ENCODE measurements around the gene MYH13.
"Not testable (repeated sequence)": the region's sequence is repeated elsewhere in the genome, so short reads cannot be mapped to it uniquely, and the experiment has no call there.

MYH13 gene

DNA sequence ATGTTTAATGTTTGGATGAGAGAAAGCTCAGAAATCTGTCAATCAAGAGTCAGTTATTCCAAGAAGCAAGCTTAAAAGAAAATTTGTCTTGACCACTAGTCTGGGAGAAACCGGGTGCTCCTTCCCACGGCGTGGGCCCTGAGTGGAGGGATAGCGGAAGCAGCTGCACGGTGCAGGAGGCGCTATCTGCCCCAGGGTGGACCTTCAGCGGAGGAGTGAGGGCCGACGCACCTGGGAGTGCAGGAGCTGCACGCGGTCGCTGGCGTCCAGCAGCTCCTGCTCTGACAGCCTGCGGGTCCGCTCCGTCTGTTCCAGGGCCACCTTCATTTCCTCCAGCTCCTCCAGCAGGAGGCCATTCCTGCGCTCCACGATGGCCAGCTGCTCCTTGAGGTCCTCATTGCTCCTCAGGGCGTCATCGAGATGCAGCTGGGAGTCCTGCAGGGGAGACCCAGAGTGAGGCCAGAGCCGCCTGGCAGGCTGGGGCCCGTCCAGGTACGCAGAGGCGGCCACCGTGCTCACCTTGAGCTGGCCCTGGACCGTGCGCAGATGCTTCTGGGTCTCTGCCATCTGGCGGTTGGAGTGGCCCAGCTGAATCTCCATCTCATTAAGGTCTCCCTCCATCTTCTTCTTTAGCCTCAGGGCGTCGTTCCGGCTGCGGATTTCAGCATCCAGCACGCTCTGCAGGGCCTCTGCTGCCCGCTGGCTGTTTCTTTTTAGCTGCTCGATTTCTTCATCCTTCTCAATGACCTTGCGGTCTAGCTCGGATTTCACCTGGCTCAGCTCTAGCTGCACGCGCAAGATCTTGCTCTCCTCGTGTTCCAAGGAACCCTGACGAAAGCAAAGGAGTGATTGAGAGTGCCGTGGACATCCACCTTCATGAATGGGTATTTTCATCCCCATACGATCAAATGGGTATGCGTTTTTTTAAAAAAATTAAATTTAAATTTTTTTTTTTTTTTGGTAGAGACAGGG lies 63.5 kb downstream of the MYH13 start:
- DNase-seq (ENCODE audit: low read depth, low spot score), result no peak
- H3K27ac ChIP-seq, result no peak overlapping the region

DNA sequence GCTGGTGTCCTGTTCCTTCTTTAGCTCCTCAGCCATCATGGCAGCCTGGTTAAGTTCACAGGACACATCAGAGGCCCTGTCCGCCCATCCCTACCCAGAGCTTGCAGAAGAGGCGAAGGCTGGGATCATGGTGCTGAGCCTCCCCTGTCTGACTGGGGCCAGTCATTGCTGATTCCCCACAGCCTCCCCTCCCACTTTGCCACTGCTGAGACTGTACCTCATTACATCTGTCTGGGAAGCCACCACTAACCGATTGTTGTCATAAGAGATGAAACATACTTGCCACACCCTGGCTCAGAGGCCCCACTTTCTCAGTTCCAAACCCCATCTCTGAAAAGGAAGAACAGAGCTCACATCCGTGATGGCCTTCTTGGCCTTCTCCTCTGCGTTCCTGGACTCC lies 66.2 kb downstream of the MYH13 start:
- DNase-seq (ENCODE audit: low read depth, low spot score), result no peak
- H3K27ac ChIP-seq, result no peak overlapping the region

DNA sequence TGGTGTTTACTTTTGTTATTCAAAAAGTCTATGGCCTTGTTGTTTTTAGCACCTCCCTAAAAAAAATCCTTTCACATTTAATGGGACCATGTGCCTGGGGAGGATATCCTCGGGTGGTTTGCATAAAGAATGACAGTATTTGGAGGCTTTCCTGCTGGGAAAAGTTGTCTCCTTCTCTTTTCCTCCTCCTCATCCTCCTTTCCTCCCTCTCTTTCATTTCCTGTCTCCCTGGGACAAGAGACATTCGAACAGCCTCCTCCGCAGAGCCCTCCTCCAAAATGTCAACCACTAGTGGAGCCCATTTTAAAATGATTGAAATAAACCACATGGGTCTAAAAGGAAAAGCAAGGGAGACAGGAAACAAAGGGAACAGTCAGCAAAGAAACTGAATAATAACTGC lies 67.4 kb downstream of the MYH13 start:
- DNase-seq (ENCODE audit: low read depth, low spot score), result no peak

DNA sequence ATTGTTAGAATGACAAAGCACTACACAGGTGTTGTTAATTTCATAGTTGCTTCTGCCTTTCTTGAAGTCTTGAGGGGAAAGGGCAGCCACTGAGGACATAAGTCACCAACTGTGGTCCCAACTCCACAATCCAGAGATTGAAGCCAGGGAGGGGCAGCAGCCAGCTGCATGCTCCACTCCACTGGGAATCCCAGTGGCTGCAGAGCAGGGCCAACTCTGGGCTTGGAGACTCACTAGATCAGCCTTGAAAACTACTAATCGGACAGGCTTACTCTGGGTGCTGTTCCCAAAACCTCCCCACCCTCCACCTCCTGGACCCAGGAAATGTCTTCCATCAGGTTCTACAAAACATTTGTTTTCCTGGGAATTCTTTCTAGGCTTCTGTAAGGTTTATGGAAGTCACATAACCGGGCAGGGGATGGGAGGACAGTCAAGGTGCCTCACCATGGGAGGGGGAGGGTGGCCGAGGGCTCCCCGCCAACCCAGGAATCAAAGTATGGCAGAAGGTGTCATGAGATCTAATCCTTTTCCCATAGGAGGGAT lies 68.0 kb downstream of the MYH13 start:
- no peak for DNase-seq (ENCODE audit: low read depth, low spot score)
- H3K27ac ChIP-seq, result no peak overlapping the region

More for the DNA sequence above, 67.4 kb downstream of the MYH13 start:
- H3K27ac ChIP-seq, result no peak overlapping the region

DNA sequence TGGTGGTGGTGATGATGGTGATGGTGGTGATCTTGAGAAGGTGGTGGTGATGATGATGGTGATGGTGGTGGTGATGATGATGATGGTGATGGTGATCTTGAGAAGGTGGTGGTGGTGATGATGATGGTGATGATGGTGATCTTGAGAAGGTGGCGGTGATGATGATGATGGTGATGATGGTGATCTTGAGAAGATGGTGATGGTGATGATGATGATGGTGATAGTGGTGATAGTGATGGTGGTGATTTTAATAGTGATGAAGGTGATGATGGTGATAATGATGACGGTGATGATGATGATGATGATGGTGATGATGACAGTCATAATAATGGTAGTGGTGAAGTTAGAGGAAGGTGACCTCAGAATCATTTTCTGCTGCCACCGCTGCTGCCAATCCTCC lies 75.1 kb downstream of the MYH13 start:
- no peak for DNase-seq (ENCODE audit: low read depth, low spot score)
- no peak overlapping the region for H3K27ac ChIP-seq

DNA sequence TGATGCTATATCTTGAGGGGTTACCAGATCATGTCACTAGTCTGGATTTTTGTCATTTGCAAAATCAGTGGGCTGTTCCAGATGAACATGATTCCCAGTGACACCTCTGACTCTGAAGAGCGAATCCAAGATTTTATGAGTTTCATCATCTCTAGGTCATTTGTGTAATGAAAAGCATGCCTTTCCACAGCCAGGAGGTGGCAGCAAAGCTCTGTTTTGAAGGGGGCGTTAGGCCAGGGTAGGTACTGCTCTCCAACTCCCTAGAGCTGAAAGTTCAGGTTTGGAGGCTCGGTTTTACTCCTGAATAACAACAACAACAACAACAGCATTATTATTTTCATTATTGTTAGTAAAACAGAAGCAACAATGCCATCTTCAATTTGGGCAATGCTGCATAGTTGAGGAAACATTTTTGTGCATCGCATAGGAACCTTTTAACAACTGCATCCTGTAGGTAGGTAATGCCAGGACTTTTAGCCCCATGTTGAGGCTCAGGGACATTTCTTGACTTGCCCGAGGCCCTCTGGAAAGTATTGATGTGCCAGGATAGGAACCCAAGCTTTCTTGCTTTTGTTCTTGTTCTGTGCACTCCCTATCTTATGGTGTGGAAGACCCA lies 77.0 kb downstream of the MYH13 start:
- no peak overlapping the region for H3K27ac ChIP-seq
- no peak for DNase-seq (ENCODE audit: low read depth, low spot score)

DNA sequence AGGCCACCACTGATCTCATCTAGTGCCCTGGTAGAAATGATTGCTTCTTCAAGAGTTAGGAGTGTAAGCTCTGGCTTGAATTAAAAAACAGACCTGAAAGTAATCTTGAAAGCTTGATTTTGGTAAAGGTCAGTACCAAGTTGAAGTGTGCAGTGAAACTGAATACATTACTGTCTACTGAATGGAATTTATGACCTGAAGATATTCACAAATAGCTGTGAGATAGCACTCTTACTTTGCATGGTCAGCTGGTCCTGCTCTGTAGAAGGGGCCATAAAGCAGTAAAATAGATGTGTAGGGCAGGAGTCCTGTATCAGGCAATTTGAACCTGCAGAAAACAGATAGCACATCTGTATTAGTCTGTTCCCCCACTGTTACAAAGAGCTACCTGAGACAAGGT lies 78.6 kb downstream of the MYH13 start:
- H3K27ac ChIP-seq, result no peak overlapping the region
- DNase-seq (ENCODE audit: low read depth, low spot score), result no peak

DNA sequence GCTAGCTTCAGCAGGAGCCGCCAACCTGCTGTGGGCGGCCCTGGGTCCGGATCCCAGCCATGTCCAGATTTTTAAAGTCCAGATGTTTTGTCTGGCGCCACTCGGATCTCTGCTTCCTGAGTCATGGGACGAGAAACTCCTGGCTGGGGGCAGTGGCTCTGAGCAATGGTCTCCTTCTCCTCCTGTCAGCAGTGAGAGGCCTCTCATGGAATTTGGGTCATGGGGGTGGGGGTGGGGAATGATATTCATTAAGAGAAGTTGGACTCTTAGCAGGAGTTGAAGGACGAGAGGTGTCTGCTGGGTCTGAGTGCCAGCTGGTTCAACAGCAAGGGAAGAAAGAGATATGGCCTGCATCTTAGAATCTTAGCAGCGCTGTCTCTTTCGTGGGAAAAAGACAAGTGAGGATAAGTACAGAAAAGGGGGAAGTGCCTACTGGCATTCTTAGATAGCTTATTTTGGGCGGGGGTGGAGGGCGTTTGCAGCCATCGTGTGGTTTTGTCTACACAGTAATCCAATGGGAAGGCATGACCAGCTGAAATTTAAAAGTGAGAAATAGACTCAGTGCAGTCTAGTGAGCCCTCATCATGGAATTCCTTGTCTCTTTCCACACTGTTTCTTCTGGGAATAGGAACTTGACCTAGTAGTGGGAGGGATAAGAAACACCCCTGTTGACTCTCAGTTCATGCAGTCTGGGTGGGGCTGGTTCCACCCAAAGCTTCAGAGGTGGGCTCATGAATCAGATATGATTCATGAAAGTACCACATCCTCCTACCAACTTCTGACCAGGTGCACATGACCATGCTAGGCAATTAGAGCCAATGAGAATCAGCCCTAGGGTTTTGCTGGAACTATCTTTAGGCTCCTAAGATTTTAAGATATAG lies 80.5 kb downstream of the MYH13 start:
- DNase-seq (ENCODE audit: low read depth, low spot score), result peak; percentile 51
- peak overlapping the region; percentile 66 for H3K27ac ChIP-seq

DNA sequence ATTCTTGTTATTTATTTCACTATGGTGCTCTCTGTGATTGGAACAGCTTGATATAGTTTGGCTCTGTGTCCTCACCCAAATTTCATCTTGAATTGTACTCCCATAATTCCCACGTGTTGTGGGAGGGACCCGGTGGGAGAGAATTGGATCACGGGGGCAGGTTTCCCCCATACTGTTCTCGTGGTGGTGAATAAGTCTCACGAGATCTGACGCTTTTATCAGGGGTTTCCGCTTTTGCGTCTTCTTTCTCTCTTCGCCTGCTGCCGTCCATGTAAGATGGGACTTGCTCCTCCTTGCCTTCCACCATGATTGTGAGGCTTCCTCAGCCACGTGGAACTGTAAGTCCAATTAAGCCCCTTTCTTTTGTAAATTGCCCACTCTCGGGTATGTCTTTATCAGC lies 81.2 kb downstream of the MYH13 start:
- DNase-seq (ENCODE audit: low read depth, low spot score), result not testable (repeated sequence)
- H3K27ac ChIP-seq, result peak overlapping the region; percentile 66

DNA sequence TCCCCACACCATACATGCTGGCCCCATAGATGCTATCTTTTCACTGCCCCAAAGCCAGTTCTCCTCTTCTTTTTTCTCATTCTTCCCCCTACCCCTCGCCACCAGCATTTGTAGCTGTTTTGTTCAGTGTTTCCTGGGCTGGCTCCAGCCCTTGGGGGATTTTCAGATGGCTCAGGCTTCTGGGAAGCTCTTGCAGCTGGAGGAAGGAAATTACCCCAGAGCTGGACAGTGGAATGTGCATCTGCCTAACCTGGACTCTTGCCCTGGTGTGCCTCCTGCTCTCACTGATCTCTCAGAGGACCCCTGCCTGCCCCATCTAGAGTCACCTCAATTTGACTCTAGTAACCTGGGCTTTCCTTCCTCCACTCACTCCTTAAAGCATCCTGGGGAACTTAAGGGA lies 82.8 kb downstream of the MYH13 start:
- H3K27ac ChIP-seq, result no peak overlapping the region

DNA sequence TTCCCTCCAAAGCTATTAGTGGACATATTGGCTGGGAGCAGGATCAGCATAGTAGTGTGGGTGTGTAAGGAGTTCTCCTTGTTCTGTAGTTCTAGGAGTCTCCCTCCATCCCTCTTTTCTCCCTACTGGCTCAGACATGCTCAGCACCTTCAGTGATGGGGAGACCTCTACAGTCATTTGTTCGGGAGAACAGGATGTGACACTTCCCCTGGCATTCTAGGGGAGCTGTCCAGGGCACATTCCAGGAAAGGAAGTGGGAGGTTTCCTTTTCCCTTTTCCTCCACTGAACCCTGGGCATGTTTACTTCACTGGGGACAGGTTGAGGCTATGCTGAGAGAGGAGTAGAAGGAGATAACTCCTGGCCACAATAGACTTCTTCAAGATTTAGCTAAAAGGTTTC lies 86.5 kb downstream of the MYH13 start:
- no peak for DNase-seq (ENCODE audit: low read depth, low spot score)
- H3K27ac ChIP-seq, result no peak overlapping the region

More for the DNA sequence above, 82.8 kb downstream of the MYH13 start:
- DNase-seq (ENCODE audit: low read depth, low spot score), result no peak

DNA sequence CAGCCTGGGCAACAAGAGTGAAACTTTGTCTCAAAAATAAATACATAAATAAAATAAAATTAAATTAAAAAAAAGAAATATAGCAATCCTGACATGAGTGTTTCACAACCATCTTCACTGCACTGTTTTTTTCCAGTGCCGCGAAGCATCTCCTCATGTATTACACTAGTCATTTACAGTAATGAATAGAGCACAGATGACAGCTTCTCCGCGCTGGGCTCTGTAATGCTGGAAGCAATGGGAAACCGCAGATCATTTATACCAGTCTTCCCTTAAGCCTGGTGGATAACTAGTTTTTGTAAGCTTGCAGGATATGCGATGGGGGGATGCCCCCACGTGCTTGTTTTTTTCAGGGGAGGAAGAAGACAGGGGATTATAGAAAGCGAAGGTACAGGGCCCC lies 86.9 kb downstream of the MYH13 start:
- H3K27ac ChIP-seq, result no peak overlapping the region
- DNase-seq (ENCODE audit: low read depth, low spot score), result no peak

DNA sequence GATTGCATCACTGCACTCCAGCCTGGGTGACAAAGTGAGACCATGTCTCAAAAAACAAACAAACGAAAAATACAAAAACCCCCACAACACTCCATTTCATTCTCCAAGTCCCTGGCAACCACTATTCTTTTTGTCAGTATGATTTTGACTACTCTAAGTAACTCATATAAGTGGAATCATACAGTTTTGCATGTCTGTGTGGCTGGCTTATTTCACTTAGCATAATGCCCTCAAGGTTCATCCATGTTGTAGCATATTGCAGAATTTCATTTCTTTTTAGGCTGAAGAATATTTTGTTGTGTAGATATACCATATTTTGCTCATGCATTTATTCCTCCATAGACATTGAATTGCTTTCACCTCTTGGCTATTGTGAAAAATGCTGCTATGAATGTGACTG lies 92.7 kb downstream of the MYH13 start:
- no peak for DNase-seq (ENCODE audit: low read depth, low spot score)
- H3K27ac ChIP-seq, result no peak overlapping the region

DNA sequence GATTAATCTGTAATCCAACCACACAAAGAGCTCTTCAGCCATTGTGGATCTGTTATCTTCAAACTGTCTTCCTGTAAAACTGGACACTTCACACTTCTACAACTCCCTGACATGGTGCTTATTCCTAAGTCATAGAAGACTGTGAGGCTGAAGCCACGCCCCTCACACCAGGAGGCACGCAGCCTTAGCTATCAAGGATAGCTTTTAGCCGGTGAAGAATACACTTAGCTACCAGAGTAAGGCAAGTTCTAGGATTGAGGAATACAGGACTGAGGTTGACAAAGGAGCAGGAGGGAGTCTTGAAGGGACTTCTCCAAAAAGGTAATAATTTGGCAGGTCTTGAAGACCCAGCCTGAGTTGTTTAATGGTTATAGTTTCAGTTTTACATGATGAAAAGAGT lies 94.6 kb downstream of the MYH13 start:
- H3K27ac ChIP-seq, result no peak overlapping the region
- no peak for DNase-seq (ENCODE audit: low read depth, low spot score)

DNA sequence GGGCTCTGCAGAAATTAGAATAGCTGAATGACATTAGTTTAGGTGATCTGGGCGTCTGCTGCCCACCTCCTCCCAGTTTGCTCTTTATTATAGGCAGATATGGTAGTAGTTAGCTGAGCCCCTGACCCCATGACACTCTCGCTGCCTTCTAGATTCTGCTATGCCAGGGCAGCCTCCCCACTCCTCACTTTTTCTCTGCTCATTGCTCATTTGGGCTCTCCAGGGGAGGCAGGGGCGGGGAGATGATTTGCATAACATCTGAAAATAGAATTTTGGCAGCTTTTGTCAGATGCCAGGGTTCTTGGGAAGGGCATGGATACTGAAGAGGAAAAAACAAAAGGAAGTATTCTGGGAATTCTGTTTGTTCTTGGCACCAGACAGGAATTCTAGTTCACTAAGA lies 96.4 kb downstream of the MYH13 start:
- H3K27ac ChIP-seq, result no peak overlapping the region
- no peak for DNase-seq (ENCODE audit: low read depth, low spot score)

DNA sequence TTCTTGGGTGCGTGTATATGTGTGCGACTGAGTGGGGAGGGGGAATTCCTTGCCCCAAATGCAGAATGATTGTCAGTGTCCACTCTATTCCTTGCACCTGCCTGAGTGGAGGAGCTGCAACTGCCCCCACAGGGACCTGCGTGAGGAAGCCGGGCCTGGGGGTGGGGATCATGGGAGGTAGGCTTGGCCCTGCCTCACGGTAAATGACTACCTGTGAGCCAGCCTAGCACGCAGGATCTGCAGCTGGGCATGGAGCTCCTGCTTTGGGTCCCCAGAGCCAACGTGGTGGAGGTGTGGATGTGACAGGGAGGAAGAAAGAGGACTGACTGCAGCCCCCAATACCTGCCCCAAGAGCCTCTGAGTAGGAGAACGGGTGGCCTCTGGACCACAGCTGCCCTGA lies 97.4 kb downstream of the MYH13 start:
- no peak overlapping the region for H3K27ac ChIP-seq
- no peak for DNase-seq (ENCODE audit: low read depth, low spot score)

DNA sequence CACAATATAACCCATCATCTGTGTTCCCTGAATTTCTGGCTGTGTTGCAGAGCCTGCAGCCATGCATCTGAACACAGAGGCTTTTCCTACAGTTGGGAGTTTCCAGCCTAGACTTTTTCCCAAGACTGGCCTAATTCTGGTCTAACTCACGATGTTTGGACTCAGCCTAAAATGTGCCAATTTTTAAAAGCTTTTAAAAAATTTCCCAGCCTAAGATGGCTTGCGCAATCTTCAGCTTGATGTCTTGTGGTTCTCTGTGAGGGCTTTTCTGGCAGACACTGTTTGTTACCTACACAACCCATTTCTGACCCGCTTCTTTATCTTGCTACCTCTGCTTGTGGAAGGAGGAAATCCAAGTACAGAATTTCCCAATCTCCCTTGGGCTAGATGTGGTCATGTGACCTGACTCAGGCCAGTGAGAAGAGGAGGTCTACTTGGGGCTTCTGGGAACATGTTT lies 101.7 kb downstream of the MYH13 start:
- no peak overlapping the region for H3K27ac ChIP-seq
- DNase-seq (ENCODE audit: low read depth, low spot score), result no peak

DNA sequence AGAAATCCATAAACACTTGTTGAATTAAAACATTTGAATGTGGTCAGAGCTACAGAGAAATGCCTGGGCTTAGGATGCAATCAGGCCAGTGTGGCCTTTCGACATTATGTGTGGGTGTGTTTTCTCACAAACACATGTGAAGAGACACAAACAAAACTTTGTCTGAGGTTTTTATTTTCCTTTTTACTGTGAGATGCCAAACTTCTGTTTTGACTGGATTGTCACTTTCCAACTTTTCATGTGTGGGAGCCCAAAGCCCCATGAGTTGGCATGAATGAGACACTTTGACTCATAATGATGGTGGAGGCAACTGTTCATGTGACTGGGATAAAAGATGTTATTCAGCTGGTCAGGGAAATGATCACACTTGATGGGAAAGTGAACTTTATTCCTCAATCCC lies 102.5 kb downstream of the MYH13 start:
- no peak overlapping the region for H3K27ac ChIP-seq
- DNase-seq (ENCODE audit: low read depth, low spot score), result no peak

DNA sequence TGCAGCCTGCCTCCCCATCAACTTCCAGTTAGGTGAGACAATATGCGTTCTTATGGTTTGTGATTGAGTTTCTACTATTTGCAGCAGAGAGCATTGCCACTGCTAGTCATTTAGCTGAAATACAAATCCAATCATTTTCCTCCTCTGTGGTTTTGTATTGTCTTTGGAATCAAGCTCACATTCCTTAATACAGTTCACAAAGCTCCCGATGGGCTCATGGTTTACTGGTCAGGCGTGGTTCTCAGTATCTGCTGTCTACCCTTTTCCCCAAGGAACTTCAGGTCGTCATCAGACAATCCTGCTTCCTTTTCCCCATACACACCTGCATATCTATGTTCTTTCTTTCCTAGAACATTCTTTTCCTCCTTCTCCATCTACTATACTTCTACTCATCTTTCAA lies 104.8 kb downstream of the MYH13 start:
- no peak for DNase-seq (ENCODE audit: low read depth, low spot score)
- H3K27ac ChIP-seq, result no peak overlapping the region

DNA sequence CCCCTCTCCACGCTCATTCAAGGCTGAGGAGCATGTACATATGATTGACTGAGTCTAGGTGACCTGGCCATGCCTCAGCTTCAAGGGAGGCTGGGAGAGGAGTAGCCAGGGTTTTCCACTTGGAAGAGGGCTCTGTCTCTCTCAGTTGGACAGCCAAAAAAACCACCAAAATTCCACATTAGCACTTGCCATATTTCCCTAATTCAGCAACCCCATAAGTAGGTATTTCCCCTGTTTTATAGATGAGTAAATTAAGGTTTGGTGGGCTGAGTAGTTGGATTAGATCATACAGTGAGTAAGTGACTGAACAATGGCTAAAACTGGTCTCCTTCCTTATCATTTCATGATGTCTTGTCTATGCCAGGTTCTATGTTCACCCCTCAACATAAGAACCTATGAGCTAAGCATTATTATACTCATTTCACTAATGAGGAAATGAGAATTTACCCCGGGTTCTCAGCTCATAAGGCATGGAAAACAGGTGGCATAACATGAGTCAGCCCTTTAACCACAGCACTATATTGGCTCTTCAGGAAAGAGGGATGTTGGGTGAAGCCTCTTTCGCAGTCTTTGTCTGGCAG lies 106.4 kb downstream of the MYH13 start:
- no peak for DNase-seq (ENCODE audit: low read depth, low spot score)
- no peak overlapping the region for H3K27ac ChIP-seq

All from epithelial cell of prostate (primary cell).